ENCODE results near the gene MLX.

Gene MLX

GRCh38 chr17:42566883-42567573 is at the start of gene MLX:
Gene MLX, plus strand, starts transcription at chr17:42567100. Its CDS starts 25 bp downstream, at chr17:42567125.
- peak in 55 of 56 donors; percentile 56 to 96 (median 88) for DNase-seq

GRCh38 chr17:42517516-42517915 is 49.4 kb upstream of the MLX start:
- peak in 49 of 56 donors; percentile 15 to 85 (median 48) for DNase-seq

GRCh38 chr17:42518046-42518754 is 48.7 kb upstream of the MLX start:
- peak in 22 of 56 donors; percentile 3 to 54 (median 21) for DNase-seq

GRCh38 chr17:42518755-42519545 is 48.0 kb upstream of the MLX start:
- DNase-seq = peak in 2 of 56 donors; percentile 23 to 24

- DNase-seq = peak in 50 of 56 donors; percentile 13 to 84 (median 52)
These were observed 47.1 kb upstream of the MLX start for GRCh38 chr17:42519546-42520491.

- no peak for DNase-seq
These were observed 46.4 kb upstream of the MLX start for GRCh38 chr17:42520540-42520951.

- no peak for DNase-seq
These were observed 45.9 kb upstream of the MLX start for GRCh38 chr17:42521036-42521435.

GRCh38 chr17:42521666-42522262 is 45.1 kb upstream of the MLX start:
- no peak for DNase-seq

- DNase-seq = no peak
These were observed 44.6 kb upstream of the MLX start for GRCh38 chr17:42522263-42522790.

- DNase-seq = no peak
These were observed 44.1 kb upstream of the MLX start for GRCh38 chr17:42522798-42523278.

- DNase-seq = no peak
These were observed 41.7 kb upstream of the MLX start for GRCh38 chr17:42525221-42525620.

GRCh38 chr17:42526031-42526444 is 40.9 kb upstream of the MLX start:
- DNase-seq = no peak

GRCh38 chr17:42527932-42528331 is 39.0 kb upstream of the MLX start:
- no peak for DNase-seq

- no peak for DNase-seq
These were observed 37.8 kb upstream of the MLX start for GRCh38 chr17:42529061-42529460.

- no peak for DNase-seq
These were observed 35.9 kb upstream of the MLX start for GRCh38 chr17:42530952-42531454.

- DNase-seq = peak in 39 of 56 donors; percentile 10 to 67 (median 36)
These were observed 35.2 kb upstream of the MLX start for GRCh38 chr17:42531455-42532354.

- DNase-seq = peak in 7 of 56 donors; percentile 6 to 47 (median 22)
These were observed 31.5 kb upstream of the MLX start for GRCh38 chr17:42535155-42536047.

- peak; percentile 37 to 98 (median 90) for DNase-seq
These were observed 30.9 kb upstream of the MLX start, which contains the start of gene NAGLU for GRCh38 chr17:42536048-42536371. Gene NAGLU, plus strand, starts transcription at chr17:42536241. Its CDS starts 32 bp downstream, at chr17:42536273.
